ENCODE results near the gene OCA2.
"Not testable (repeated sequence)": the region's sequence is repeated elsewhere in the genome, so short reads cannot be mapped to it uniquely, and the experiment has no call there.

Gene OCA2

GRCh38 chr15:28021281-28022039 is 77.7 kb downstream of the OCA2 start:
- no peak for DNase-seq

- DNase-seq, result no peak
Observed at GRCh38 chr15:28020644-28021043, 78.5 kb downstream of the OCA2 start.

- no peak for DNase-seq
Observed at GRCh38 chr15:28019594-28020309, 79.4 kb downstream of the OCA2 start.

- no peak for DNase-seq
Observed at GRCh38 chr15:28018291-28019044, 80.6 kb downstream of the OCA2 start.

- no peak for DNase-seq
Observed at GRCh38 chr15:28017423-28017924, 81.6 kb downstream of the OCA2 start.

- DNase-seq, result no peak
Observed at GRCh38 chr15:28015855-28016254, 83.3 kb downstream of the OCA2 start.

GRCh38 chr15:28014623-28015200 is 84.4 kb downstream of the OCA2 start:
- DNase-seq, result no peak

GRCh38 chr15:28013976-28014375 is 85.1 kb downstream of the OCA2 start:
- no peak for DNase-seq

- no peak for DNase-seq
Observed at GRCh38 chr15:28013480-28013879, 85.6 kb downstream of the OCA2 start.

- no peak for DNase-seq
Observed at GRCh38 chr15:28012231-28012630, 86.9 kb downstream of the OCA2 start.

GRCh38 chr15:28008175-28008574 is 90.9 kb downstream of the OCA2 start:
- DNase-seq, result not testable (repeated sequence)

- no peak for DNase-seq
Observed at GRCh38 chr15:28006116-28006905, 92.8 kb downstream of the OCA2 start.

- DNase-seq, result no peak
Observed at GRCh38 chr15:28005004-28005527, 94.0 kb downstream of the OCA2 start.

- DNase-seq, result no peak
Observed at GRCh38 chr15:28004143-28005003, 94.7 kb downstream of the OCA2 start.

GRCh38 chr15:28003302-28004037 is 95.6 kb downstream of the OCA2 start:
- no peak for DNase-seq

- DNase-seq, result no peak
Observed at GRCh38 chr15:28002867-28003266, 96.2 kb downstream of the OCA2 start.

- no peak for DNase-seq
Observed at GRCh38 chr15:28002136-28002861, 96.8 kb downstream of the OCA2 start.

- no peak for DNase-seq
Observed at GRCh38 chr15:28001641-28002040, 97.5 kb downstream of the OCA2 start.

- no peak for DNase-seq
Observed at GRCh38 chr15:27993996-27994780, 104.9 kb downstream of the OCA2 start.

Measured in CD4-positive, alpha-beta T cell treated with Interleukin-6 for 4 hours (primary cell).